PFSK-1 (cell line): Measurements from ENCODE around the gene SPARC.

Experiments used
- FOXP2 ChIP-seq: optimal IDR thresholded peaks from 2 replicates; pipeline ENCODE3; 2011; ENCODE audit warnings: borderline replicate concordance, control low read depth, inconsistent platforms; ENCODE audit not compliant: insufficient read depth; ENCODE audit errors: extremely low read length, extremely low read depth
- POLR2AphosphoS5 ChIP-seq: IDR thresholded peaks from 2 replicates; pipeline ENCODE4 v1.6.1; 2012; ENCODE audit warnings: low read depth, mild to moderate bottlenecking, control low read depth, low read length, moderate library complexity
- SIN3A ChIP-seq: IDR thresholded peaks from 2 replicates; pipeline ENCODE4 v1.6.1; 2012; ENCODE audit warnings: mild to moderate bottlenecking, low read length, moderate library complexity, borderline replicate concordance; ENCODE audit not compliant: insufficient read depth
- TAF1 ChIP-seq: IDR thresholded peaks from 2 replicates; pipeline ENCODE4 v1.6.1; 2012; ENCODE audit warnings: low read length, control low read depth, borderline replicate concordance; ENCODE audit not compliant: insufficient read depth
- TF ChIP-seq, protein P1 (sequence below), 2 experiments: IDR thresholded peaks; 2 replicates each; pipeline versions ENCODE4 v1.6.1 to v1.8.0; 2011 to 2012; ENCODE audit warnings: low read depth in 2 of 2, low read length in 2 of 2, control low read depth in 1 of 2, inconsistent platforms in 1 of 2, mild to moderate bottlenecking in 1 of 2, moderate library complexity in 1 of 2; ENCODE audit not compliant: insufficient read depth in 1 of 2

SPARC gene

DNA sequence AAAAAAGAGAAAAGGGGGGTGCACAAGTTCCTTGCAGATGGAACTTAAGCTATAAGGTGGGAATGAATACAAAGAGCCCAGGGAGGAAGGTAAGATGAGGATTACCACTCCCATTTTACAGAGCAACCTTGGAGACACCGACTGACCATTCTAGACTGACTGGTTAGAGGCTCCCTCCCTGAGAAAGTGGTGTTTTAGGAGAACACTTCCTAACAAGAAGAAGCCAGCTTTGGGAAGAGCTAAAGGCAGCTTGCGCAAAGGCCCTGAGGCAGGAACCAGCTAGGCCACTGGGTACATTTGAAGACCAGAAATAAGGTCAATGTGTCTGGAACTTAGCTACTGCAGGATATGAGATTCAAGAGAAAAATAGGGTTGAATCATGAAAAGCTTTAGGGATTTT is 38.6 kb downstream of the SPARC start:
- TF ChIP-seq SIN3A (no peak), POLR2AphosphoS5 (no peak), TAF1 (no peak), FOXP2 (no peak)
- TF ChIP-seq, protein P1, sequence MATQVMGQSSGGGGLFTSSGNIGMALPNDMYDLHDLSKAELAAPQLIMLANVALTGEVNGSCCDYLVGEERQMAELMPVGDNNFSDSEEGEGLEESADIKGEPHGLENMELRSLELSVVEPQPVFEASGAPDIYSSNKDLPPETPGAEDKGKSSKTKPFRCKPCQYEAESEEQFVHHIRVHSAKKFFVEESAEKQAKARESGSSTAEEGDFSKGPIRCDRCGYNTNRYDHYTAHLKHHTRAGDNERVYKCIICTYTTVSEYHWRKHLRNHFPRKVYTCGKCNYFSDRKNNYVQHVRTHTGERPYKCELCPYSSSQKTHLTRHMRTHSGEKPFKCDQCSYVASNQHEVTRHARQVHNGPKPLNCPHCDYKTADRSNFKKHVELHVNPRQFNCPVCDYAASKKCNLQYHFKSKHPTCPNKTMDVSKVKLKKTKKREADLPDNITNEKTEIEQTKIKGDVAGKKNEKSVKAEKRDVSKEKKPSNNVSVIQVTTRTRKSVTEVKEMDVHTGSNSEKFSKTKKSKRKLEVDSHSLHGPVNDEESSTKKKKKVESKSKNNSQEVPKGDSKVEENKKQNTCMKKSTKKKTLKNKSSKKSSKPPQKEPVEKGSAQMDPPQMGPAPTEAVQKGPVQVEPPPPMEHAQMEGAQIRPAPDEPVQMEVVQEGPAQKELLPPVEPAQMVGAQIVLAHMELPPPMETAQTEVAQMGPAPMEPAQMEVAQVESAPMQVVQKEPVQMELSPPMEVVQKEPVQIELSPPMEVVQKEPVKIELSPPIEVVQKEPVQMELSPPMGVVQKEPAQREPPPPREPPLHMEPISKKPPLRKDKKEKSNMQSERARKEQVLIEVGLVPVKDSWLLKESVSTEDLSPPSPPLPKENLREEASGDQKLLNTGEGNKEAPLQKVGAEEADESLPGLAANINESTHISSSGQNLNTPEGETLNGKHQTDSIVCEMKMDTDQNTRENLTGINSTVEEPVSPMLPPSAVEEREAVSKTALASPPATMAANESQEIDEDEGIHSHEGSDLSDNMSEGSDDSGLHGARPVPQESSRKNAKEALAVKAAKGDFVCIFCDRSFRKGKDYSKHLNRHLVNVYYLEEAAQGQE (IDR thresholded peaks at IDR 0.05; ENCODE audit: insufficient read depth in 1 of 2, low read depth in 2 of 2, low read length in 2 of 2): no peak

DNA sequence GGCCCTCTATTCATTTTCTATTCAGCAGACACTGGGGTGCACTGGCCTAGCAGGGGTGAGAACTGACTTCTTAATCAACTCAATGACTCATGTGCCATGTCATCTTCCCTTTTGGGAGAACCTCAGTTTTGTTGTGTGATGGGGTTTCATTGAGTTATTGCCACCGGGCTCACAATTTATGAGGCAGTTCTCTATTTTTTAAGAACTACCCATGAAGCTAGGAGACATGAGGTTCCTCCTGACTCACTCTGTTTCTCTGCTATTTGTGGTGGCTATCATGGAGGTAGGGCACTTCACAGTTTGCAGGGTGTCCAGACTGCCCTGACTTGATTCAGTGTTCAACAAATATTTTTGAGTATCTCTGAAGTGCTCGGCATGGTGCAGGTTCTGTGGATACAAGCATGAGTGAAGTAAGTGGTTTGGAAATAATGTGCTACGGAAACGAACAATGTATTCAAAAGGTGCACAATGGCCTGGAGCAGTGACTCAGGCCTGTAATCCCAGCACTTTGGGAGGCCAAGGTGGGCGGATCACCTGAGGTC is 39.3 kb downstream of the SPARC start:
- no peak for TF ChIP-seq TAF1
- TF ChIP-seq, protein P1 (IDR thresholded peaks at IDR 0.05; ENCODE audit: insufficient read depth in 1 of 2, low read depth in 2 of 2, low read length in 2 of 2): no peak
- no peak for TF ChIP-seq POLR2AphosphoS5
- TF ChIP-seq SIN3A: no peak
- no peak for TF ChIP-seq FOXP2

DNA sequence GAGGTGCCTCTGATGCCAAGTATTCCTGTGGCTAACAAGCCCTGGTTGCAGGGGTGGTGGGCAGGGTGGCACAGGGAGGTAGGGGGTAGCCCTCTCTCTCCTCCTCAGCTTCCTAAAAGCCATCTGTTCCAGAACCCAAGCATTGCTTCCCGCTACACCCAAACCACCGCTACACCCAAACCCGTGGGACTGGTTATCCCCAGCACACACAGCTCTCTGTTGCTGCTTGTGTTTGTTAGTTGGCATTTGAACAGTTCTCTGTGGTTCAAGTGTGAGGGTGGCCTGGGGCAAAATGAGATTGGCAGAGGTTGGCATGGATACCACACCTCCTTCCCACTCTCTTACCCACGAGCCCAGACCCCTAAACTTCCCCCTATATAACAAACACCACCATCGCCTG is 40.4 kb downstream of the SPARC start:
- TF ChIP-seq TAF1: no peak
- no peak for TF ChIP-seq POLR2AphosphoS5
- TF ChIP-seq FOXP2: no peak
- TF ChIP-seq, protein P1 (IDR thresholded peaks at IDR 0.05; ENCODE audit: insufficient read depth in 1 of 2, low read depth in 2 of 2, low read length in 2 of 2): no peak
- no peak for TF ChIP-seq SIN3A

DNA sequence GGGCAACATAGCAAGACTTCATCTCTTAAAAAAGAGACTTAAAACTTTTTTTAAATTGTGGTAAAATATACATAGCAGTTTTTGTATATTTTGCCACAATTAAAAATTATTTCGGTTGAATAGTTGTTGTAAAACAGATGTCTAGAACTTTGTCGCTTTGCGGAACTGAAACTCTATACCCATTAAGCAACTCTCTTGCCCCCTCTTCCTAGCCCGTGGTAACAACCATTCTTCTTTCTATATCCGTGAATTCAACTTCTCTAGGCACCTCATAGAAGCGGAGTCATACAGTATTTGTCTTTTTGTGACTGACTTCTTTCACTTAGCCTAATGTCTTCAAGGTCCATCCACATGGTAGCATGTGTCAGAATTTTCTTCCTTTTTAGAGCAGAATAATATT is 43.3 kb downstream of the SPARC start:
- TF ChIP-seq POLR2AphosphoS5 (no peak), FOXP2 (no peak), SIN3A (no peak), TAF1 (no peak)
- TF ChIP-seq, protein P1 (IDR thresholded peaks at IDR 0.05; ENCODE audit: insufficient read depth in 1 of 2, low read depth in 2 of 2, low read length in 2 of 2): no peak
